PC-3 (cell line): Measurements from ENCODE around the gene U2AF1L4. TPM values are rescaled to one million over a fixed set of nuclear protein-coding genes. Genes with fewer than 3 reads are reported as not detected.

Experiments
- ATAC-seq: fragments of 200-7000 bp; cut with Tn5 transposase; 2 replicates; pipeline ENCODE4 v1.9.1; 2020; ENCODE audit warnings: mild to moderate bottlenecking, moderate library complexity
- BruUV-seq: library from RNA; stranded (reverse); fragments of 400-500 nt; replicated peaks from 2 replicates; lab custom pipeline; 2021; lab: Mats Ljungman, UMichigan
- CTCF ChIA-PET: fragments of 300-600 bp; sonication (Branson Sonifier 250); formaldehyde crosslinking; loops from one replicate; lab custom pipeline; 2022; ENCODE audit warnings: antibody characterized with exemption; lab: Charles Lee
- POLR2A ChIA-PET: fragments of 300-600 bp; sonication (Branson Sonifier 250); formaldehyde crosslinking; loops from one replicate; lab custom pipeline; 2022; ENCODE audit warnings: antibody characterized with exemption; ENCODE audit not compliant: unreplicated experiment; lab: Charles Lee
- DNase-seq: peaks from one replicate; pipeline ENCODE4 v3.0.0-alpha.2; 2015
- H2AFZ ChIP-seq: fragments of 300-600 bp; sonication (generic); 2 replicates; pipeline ENCODE4 v1.6.0; 2016; ENCODE audit warnings: antibody characterized with exemption, low read length
- H3F3A ChIP-seq: fragments of 300-600 bp; sonication (generic); one replicate; pipeline ENCODE4 v1.6.0; 2017; ENCODE audit warnings: antibody characterized with exemption, low read length, control low read depth, mild to moderate bottlenecking; ENCODE audit not compliant: unreplicated experiment
- H3K27ac ChIP-seq: fragments of 300-600 bp; sonication (generic); 2 replicates; pipeline ENCODE4 v1.5.1; 2016; ENCODE audit warnings: mild to moderate bottlenecking, low read length
- H3K27me3 ChIP-seq: fragments of 300-600 bp; sonication (generic); 2 replicates; pipeline ENCODE4 v1.6.1; 2016; ENCODE audit warnings: low read length, mixed read lengths
- H3K36me3 ChIP-seq: fragments of 300-600 bp; sonication (generic); 2 replicates; pipeline ENCODE4 v1.6.1; 2016; ENCODE audit warnings: low read depth, mixed run types, low read length, mixed read lengths
- H3K4me1 ChIP-seq: fragments of 300-600 bp; sonication (generic); 2 replicates; pipeline ENCODE4 v1.5.1; 2016; ENCODE audit warnings: low read length; ENCODE audit not compliant: insufficient read depth
- H3K4me2 ChIP-seq: fragments of 300-600 bp; sonication (generic); 2 replicates; pipeline ENCODE4 v1.6.0; 2016; ENCODE audit warnings: low read length
- H3K4me3 ChIP-seq: fragments of 300-600 bp; sonication (generic); 2 replicates; pipeline ENCODE4 v1.5.1; 2016; ENCODE audit warnings: mild to moderate bottlenecking, low read length, mixed read lengths
- H3K79me2 ChIP-seq: fragments of 300-600 bp; sonication (generic); 2 replicates; pipeline ENCODE4 v1.6.1; 2017; ENCODE audit warnings: low read length, mixed read lengths
- H3K9ac ChIP-seq: fragments of 300-600 bp; sonication (generic); 2 replicates; pipeline ENCODE4 v1.6.0; 2016; ENCODE audit warnings: mild to moderate bottlenecking, low read length
- H3K9me2 ChIP-seq: fragments of 300-600 bp; sonication (generic); replicated peaks from 2 replicates; pipeline ENCODE4 v1.6.1; 2016; ENCODE audit warnings: mixed run types, low read length, mixed read lengths
- H3K9me3 ChIP-seq: fragments of 300-600 bp; sonication (generic); 2 replicates; pipeline ENCODE4 v1.6.1; 2016; ENCODE audit warnings: low read length, mixed read lengths
- H4K20me1 ChIP-seq: fragments of 300-600 bp; sonication (generic); 2 replicates; pipeline ENCODE4 v1.6.1; 2016; ENCODE audit warnings: low read length, mixed read lengths
- EZH2 ChIP-seq: fragments of 300-600 bp; sonication (generic); IDR thresholded peaks from one replicate; pipeline ENCODE4 v1.6.1; 2017; ENCODE audit warnings: antibody characterized with exemption, mild to moderate bottlenecking, low read length; ENCODE audit not compliant: unreplicated experiment
- EZH2phosphoT487 ChIP-seq: fragments of 300-600 bp; sonication (generic); IDR thresholded peaks from 2 replicates; pipeline ENCODE4 v1.6.1; 2018; ENCODE audit warnings: mild to moderate bottlenecking, antibody characterized with exemption, low read length, borderline replicate concordance
- intact Hi-C: fragments of 100-400 bp; cut with micrococcal nuclease; formaldehyde crosslinking; loops from 2 replicates; pipeline ENCODE4 v1.9.0; 2023
- total RNA-seq: library from RNA; depleted of rRNA; stranded (reverse); fragments of >200 nt; gene quantifications from 2 replicates; pipeline ENCODE4 v1.2.3, GENCODE V29; 2014
- TF ChIP-seq, protein P1 (sequence below): fragments of 300-600 bp; sonication (generic); conservative IDR thresholded peaks from 2 replicates; pipeline ENCODE4 v1.5.1; 2017; ENCODE audit warnings: antibody characterized with exemption, low read depth, mild to moderate bottlenecking, low read length

The U2AF1L4 gene
- total RNA-seq, 1 experiment from 2014 or later, result 7.8 TPM

DNA sequence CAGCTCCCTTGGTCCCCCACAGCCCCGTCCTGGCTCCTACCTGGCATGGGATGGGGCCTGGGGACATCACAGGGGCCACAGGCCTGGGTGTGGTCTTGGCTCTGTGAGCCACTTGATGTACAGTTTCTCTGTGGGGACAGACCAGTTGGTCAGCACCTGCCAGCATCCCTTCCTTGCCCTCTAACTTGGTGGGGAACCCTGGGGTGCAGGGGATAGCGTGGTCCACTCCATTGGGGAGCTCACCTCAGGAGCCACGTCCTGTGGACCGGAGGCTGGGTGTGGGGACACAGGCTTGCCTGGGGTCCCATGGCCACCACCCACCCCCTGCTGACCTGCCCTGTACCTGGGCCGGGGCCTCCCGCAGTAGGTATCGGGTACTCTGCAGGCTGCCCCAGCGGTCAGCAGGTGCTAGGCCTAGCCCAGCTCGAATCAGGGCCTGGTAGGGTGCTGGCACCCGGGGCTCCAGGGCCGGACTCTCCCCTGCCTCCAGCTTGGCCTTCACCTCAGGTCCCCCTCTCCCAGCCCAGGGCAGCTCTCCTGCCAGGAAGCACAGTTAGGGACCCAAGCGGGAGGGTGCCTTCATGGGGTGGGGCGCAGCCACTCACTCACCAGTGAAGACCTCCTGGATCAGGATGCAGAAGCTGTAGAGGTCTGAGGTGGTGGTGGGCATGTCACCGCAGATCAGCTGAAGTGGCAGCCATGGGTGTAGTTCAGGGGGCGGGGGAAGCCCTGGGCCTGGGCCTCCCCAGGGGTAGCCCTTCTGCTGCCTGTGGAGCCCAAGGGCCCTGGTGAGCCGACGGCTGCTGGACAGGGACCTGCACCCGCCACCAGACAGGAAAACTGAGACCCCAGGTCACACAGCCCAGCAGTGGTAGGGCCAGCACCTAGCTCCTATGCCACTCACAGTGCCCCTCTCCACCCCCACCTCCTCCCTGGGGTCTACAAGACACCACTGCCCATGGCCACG, 45.0 kb upstream of the U2AF1L4 start:
- POLR2A ChIA-PET, result no interaction called here
- no peaks in the 10 kb centered on the region for H3K4me1 ChIP-seq
- no peak overlapping the region for H3K9ac ChIP-seq
- no peak overlapping the region for H3K27ac ChIP-seq
- no peaks in the 10 kb centered on the region for H3K79me2 ChIP-seq
- no peak for ATAC-seq
- no peaks in the 10 kb centered on the region for H3K9me3 ChIP-seq
- DNase-seq, result no peak
- no peaks in the 10 kb centered on the region for H3K9me2 ChIP-seq
- H3K4me2 ChIP-seq, result no peak overlapping the region
- intact Hi-C loops, result no loop called here
- no peak overlapping the region for H3K4me3 ChIP-seq
- no peaks in the 10 kb centered on the region for H4K20me1 ChIP-seq
- CTCF ChIA-PET, result no interaction called here
- no TSS peak for BruUV-seq
- H3F3A ChIP-seq, result no peaks in the 10 kb centered on the region
- no peak overlapping the region for H2AFZ ChIP-seq
- no peaks in the 10 kb centered on the region for H3K27me3 ChIP-seq
- H3K36me3 ChIP-seq, result no peaks in the 10 kb centered on the region
- TF ChIP-seq EZH2phosphoT487, result no peak
- TF ChIP-seq EZH2, result no peak
- TF ChIP-seq, protein P1, sequence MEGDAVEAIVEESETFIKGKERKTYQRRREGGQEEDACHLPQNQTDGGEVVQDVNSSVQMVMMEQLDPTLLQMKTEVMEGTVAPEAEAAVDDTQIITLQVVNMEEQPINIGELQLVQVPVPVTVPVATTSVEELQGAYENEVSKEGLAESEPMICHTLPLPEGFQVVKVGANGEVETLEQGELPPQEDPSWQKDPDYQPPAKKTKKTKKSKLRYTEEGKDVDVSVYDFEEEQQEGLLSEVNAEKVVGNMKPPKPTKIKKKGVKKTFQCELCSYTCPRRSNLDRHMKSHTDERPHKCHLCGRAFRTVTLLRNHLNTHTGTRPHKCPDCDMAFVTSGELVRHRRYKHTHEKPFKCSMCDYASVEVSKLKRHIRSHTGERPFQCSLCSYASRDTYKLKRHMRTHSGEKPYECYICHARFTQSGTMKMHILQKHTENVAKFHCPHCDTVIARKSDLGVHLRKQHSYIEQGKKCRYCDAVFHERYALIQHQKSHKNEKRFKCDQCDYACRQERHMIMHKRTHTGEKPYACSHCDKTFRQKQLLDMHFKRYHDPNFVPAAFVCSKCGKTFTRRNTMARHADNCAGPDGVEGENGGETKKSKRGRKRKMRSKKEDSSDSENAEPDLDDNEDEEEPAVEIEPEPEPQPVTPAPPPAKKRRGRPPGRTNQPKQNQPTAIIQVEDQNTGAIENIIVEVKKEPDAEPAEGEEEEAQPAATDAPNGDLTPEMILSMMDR, result no peak

DNA sequence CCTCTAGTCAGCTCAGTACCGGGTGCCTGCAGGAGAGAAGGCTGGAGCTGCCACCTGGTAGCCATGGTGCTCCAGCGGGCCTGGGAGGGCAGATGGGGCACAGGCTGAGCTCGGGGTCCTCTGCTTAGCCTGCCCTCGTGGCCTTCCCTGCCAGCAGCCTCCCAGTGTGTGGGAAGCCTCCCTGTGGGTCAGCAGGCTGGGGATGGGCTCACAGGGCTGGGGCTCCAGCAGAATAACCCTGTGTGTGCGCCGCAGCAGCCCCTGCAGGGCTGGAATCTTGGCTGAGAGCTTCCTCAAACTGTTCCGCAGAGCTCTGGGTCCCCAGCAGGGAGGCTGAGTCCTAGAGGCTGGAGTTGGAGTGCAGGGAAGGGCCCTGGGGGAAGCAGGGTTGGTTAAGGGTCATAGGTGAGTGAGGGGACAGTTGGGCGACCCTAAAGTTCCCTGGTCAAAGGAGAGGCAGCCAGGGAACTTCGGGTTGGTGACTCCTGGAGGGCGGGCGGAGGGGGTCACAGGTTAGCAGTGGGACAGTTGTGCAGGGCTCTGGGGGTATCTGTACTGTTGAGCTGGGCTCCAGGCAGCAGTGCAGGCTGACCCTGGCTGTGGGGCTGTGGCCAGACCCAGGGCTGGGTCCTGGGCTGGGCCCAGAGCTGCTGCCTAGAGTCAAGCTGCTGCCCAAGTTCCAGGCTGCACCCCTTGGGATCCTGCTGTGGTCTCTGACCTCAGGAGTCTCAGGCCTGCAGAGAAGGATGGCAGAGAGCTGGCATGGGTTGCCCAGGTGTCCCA, 44.2 kb upstream of the U2AF1L4 start:
- ATAC-seq (no peak), DNase-seq (no peak)
- BruUV-seq, result no TSS peak
- H3K4me3 ChIP-seq, result no peak overlapping the region
- TF ChIP-seq, protein P1, result no peak
- TF ChIP-seq EZH2, result no peak
- no peak for TF ChIP-seq EZH2phosphoT487
- no peaks in the 10 kb centered on the region for H3K27me3 ChIP-seq
- no peak overlapping the region for H2AFZ ChIP-seq
- no peaks in the 10 kb centered on the region for H4K20me1 ChIP-seq
- ChIA-PET POLR2A (no interaction called here), CTCF (no interaction called here)
- H3K79me2 ChIP-seq, result no peaks in the 10 kb centered on the region
- H3K36me3 ChIP-seq, result no peaks in the 10 kb centered on the region
- intact Hi-C loops, result no loop called here
- no peaks in the 10 kb centered on the region for H3K4me1 ChIP-seq
- H3K27ac ChIP-seq, result no peak overlapping the region
- no peaks in the 10 kb centered on the region for H3K9me3 ChIP-seq
- no peaks in the 10 kb centered on the region for H3F3A ChIP-seq
- H3K4me2 ChIP-seq, result no peak overlapping the region
- H3K9me2 ChIP-seq, result no peaks in the 10 kb centered on the region
- no peak overlapping the region for H3K9ac ChIP-seq
